ENCODE results near the gene WDR35. TPM values are rescaled to one million over a fixed set of nuclear protein-coding genes. Genes with fewer than 3 reads are reported as not detected.

WDR35 gene
- total RNA-seq, 1 experiment from 2014 or later = 15.5 TPM

DNA sequence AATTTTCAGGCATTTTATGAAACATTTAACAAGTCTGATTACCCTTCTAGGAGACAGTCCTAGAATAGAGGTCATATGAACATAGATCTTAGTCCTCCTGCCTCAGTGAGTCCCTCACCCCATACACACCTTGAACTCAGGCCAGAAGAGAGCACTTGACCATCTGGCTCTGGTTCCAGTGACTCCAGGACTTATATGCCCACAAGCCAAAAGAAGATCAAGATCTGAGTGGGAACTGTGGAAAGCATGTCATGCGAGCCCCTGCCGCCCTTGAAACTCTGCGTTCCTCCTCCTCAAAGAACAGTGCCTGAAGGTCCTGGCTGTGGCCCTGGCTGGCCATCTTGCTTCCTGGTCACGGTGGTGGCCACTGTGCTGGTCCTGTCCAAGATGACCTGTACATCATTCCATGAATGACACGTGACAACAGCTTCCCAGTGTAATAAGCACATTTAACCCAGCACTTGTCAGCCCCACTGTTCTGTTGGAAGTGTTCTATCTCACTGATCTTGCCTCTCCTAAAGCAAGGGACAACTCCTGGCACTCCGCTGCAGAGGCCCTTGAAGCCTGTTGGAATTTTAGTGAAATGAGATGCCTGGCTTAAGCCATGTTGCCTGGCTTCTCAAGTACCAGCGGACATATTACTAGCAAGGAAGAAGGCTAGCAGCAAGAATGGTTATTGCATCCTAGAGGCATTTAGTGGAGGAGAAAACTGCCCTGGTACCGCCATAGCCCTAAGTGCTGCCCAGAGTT, 105.8 kb downstream of the WDR35 start (continued):
- no peak for TF ChIP-seq ESRRA (CRISPR knock-in tag; IDR thresholded peaks at IDR 0.05; ENCODE audit: borderline replicate concordance)
- no peak for TF ChIP-seq SMAD4 (CRISPR knock-in tag; IDR thresholded peaks at IDR 0.05)
- TF ChIP-seq, protein P1, sequence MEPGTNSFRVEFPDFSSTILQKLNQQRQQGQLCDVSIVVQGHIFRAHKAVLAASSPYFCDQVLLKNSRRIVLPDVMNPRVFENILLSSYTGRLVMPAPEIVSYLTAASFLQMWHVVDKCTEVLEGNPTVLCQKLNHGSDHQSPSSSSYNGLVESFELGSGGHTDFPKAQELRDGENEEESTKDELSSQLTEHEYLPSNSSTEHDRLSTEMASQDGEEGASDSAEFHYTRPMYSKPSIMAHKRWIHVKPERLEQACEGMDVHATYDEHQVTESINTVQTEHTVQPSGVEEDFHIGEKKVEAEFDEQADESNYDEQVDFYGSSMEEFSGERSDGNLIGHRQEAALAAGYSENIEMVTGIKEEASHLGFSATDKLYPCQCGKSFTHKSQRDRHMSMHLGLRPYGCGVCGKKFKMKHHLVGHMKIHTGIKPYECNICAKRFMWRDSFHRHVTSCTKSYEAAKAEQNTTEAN (CRISPR knock-in tag; IDR thresholded peaks at IDR 0.05) = no peak
- TF ChIP-seq, protein P2, sequence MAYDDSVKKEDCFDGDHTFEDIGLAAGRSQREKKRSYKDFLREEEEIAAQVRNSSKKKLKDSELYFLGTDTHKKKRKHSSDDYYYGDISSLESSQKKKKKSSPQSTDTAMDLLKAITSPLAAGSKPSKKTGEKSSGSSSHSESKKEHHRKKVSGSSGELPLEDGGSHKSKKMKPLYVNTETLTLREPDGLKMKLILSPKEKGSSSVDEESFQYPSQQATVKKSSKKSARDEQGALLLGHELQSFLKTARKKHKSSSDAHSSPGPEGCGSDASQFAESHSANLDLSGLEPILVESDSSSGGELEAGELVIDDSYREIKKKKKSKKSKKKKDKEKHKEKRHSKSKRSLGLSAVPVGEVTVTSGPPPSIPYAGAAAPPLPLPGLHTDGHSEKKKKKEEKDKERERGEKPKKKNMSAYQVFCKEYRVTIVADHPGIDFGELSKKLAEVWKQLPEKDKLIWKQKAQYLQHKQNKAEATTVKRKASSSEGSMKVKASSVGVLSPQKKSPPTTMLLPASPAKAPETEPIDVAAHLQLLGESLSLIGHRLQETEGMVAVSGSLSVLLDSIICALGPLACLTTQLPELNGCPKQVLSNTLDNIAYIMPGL (CRISPR knock-in tag; IDR thresholded peaks at IDR 0.05) = no peak
- no peak for TF ChIP-seq GABPB1 (CRISPR knock-in tag; IDR thresholded peaks at IDR 0.05)
- TF ChIP-seq, protein P3, sequence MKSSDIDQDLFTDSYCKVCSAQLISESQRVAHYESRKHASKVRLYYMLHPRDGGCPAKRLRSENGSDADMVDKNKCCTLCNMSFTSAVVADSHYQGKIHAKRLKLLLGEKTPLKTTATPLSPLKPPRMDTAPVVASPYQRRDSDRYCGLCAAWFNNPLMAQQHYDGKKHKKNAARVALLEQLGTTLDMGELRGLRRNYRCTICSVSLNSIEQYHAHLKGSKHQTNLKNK (CRISPR knock-in tag; IDR thresholded peaks at IDR 0.05) = no peak
- TF ChIP-seq, protein P4, sequence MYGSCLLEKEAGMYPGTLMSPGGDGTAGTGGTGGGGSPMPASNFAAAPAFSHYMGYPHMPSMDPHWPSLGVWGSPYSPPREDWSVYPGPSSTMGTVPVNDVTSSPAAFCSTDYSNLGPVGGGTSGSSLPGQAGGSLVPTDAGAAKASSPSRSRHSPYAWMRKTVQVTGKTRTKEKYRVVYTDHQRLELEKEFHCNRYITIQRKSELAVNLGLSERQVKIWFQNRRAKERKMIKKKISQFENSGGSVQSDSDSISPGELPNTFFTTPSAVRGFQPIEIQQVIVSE (CRISPR knock-in tag; IDR thresholded peaks at IDR 0.05; ENCODE audit: borderline replicate concordance) = no peak
- TF ChIP-seq SP1 (CRISPR knock-in tag; conservative IDR thresholded peaks at IDR 0.05) = no peak
- TF ChIP-seq ZNF138 (CRISPR knock-in tag; conservative IDR thresholded peaks at IDR 0.05) = no peak
- TF ChIP-seq SMAD3 (CRISPR knock-in tag; IDR thresholded peaks at IDR 0.05; ENCODE audit: borderline replicate concordance) = no peak

DNA sequence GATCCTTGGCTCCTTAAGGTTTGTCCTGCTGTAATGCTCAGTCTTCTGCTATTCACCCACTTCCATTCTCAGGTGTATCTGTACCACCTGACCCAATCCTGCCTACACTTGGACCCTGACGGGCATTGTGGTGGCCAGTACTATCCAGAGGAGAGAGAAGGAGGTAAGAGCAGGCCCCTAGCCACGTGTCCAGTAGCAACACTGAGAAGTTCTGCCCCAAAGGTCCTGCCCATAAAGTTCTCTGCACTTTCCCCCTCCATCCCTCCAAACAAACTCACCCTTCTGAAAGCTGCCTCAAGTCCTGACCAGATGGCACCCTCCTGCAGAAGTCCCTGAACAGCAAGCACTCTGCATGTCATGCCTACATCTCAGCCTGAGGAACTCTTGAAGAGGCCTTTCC, 106.4 kb downstream of the WDR35 start:
- Mint-ChIP-seq H3K4me1 (no peaks in the 10 kb centered on the region), H3K36me3 (no peaks in the 10 kb centered on the region), H3K4me3 (no peak overlapping the region), H3K27me3 (ENCODE audit: low read depth) (peaks cover 2% of the 10 kb centered on the region), H3K27ac (no peak overlapping the region), H3K9me3 (no peaks in the 10 kb centered on the region)
- DNase-seq (ENCODE audit: low spot score) (no peak), ATAC-seq (no peak)
- ChIA-PET CTCF (no interaction called here), POLR2A (no interaction called here)
- TF ChIP-seq, protein P1 (CRISPR knock-in tag; IDR thresholded peaks at IDR 0.05) = no peak
- TF ChIP-seq, protein P5, sequence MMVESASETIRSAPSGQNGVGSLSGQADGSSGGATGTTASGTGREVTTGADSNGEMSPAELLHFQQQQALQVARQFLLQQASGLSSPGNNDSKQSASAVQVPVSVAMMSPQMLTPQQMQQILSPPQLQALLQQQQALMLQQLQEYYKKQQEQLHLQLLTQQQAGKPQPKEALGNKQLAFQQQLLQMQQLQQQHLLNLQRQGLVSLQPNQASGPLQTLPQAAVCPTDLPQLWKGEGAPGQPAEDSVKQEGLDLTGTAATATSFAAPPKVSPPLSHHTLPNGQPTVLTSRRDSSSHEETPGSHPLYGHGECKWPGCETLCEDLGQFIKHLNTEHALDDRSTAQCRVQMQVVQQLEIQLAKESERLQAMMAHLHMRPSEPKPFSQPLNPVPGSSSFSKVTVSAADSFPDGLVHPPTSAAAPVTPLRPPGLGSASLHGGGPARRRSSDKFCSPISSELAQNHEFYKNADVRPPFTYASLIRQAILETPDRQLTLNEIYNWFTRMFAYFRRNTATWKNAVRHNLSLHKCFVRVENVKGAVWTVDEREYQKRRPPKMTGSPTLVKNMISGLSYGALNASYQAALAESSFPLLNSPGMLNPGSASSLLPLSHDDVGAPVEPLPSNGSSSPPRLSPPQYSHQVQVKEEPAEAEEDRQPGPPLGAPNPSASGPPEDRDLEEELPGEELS (CRISPR knock-in tag; IDR thresholded peaks at IDR 0.05) = no peak
- TF ChIP-seq ATF1 (CRISPR knock-in tag; IDR thresholded peaks at IDR 0.05) (no peak), JAZF1 (CRISPR knock-in tag; IDR thresholded peaks at IDR 0.05) (no peak), SP1 (CRISPR knock-in tag; conservative IDR thresholded peaks at IDR 0.05) (no peak), RORB (CRISPR knock-in tag; IDR thresholded peaks at IDR 0.05) (no peak), ZNF317 (CRISPR knock-in tag; IDR thresholded peaks at IDR 0.05; ENCODE audit: borderline replicate concordance, low read depth) (no peak), FOXJ3 (CRISPR knock-in tag; IDR thresholded peaks at IDR 0.05; ENCODE audit: borderline replicate concordance) (no peak), ZNF219 (CRISPR knock-in tag; IDR thresholded peaks at IDR 0.05; ENCODE audit: borderline replicate concordance) (no peak), MYBL2 (CRISPR knock-in tag; IDR thresholded peaks at IDR 0.05) (no peak)
- TF ChIP-seq, protein P6, sequence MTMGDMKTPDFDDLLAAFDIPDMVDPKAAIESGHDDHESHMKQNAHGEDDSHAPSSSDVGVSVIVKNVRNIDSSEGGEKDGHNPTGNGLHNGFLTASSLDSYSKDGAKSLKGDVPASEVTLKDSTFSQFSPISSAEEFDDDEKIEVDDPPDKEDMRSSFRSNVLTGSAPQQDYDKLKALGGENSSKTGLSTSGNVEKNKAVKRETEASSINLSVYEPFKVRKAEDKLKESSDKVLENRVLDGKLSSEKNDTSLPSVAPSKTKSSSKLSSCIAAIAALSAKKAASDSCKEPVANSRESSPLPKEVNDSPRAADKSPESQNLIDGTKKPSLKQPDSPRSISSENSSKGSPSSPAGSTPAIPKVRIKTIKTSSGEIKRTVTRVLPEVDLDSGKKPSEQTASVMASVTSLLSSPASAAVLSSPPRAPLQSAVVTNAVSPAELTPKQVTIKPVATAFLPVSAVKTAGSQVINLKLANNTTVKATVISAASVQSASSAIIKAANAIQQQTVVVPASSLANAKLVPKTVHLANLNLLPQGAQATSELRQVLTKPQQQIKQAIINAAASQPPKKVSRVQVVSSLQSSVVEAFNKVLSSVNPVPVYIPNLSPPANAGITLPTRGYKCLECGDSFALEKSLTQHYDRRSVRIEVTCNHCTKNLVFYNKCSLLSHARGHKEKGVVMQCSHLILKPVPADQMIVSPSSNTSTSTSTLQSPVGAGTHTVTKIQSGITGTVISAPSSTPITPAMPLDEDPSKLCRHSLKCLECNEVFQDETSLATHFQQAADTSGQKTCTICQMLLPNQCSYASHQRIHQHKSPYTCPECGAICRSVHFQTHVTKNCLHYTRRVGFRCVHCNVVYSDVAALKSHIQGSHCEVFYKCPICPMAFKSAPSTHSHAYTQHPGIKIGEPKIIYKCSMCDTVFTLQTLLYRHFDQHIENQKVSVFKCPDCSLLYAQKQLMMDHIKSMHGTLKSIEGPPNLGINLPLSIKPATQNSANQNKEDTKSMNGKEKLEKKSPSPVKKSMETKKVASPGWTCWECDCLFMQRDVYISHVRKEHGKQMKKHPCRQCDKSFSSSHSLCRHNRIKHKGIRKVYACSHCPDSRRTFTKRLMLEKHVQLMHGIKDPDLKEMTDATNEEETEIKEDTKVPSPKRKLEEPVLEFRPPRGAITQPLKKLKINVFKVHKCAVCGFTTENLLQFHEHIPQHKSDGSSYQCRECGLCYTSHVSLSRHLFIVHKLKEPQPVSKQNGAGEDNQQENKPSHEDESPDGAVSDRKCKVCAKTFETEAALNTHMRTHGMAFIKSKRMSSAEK (CRISPR knock-in tag; IDR thresholded peaks at IDR 0.05; ENCODE audit: borderline replicate concordance) = no peak
- TF ChIP-seq, protein P7, sequence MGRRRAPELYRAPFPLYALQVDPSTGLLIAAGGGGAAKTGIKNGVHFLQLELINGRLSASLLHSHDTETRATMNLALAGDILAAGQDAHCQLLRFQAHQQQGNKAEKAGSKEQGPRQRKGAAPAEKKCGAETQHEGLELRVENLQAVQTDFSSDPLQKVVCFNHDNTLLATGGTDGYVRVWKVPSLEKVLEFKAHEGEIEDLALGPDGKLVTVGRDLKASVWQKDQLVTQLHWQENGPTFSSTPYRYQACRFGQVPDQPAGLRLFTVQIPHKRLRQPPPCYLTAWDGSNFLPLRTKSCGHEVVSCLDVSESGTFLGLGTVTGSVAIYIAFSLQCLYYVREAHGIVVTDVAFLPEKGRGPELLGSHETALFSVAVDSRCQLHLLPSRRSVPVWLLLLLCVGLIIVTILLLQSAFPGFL (CRISPR knock-in tag; IDR thresholded peaks at IDR 0.05; ENCODE audit: borderline replicate concordance) = no peak
- TF ChIP-seq, protein P8, sequence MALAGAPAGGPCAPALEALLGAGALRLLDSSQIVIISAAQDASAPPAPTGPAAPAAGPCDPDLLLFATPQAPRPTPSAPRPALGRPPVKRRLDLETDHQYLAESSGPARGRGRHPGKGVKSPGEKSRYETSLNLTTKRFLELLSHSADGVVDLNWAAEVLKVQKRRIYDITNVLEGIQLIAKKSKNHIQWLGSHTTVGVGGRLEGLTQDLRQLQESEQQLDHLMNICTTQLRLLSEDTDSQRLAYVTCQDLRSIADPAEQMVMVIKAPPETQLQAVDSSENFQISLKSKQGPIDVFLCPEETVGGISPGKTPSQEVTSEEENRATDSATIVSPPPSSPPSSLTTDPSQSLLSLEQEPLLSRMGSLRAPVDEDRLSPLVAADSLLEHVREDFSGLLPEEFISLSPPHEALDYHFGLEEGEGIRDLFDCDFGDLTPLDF (CRISPR knock-in tag; IDR thresholded peaks at IDR 0.05) = no peak
